HG03432 (cell line): ENCODE results near the gene TTC6.

Experiments used
- ATAC-seq: cut with Tn5 transposase; IDR thresholded peaks from one replicate; pipeline ENCODE4 v1.9.1; 2021; ENCODE audit warnings: mild to moderate bottlenecking, moderate library complexity; ENCODE audit not compliant: unreplicated experiment

The TTC6 gene

GRCh38 chr14:37585971-37586796 lies 9.2 kb upstream of the TTC6 start:
- ATAC-seq, result no peak

GRCh38 chr14:37586797-37587130 lies 8.7 kb upstream of the TTC6 start:
- ATAC-seq, result no peak

GRCh38 chr14:37587131-37587803 lies 8.2 kb upstream of the TTC6 start:
- no peak for ATAC-seq

GRCh38 chr14:37587881-37588666 lies 7.4 kb upstream of the TTC6 start:
- no peak for ATAC-seq

- ATAC-seq, result no peak
Observed at GRCh38 chr14:37588667-37588955, 6.8 kb upstream of the TTC6 start.

GRCh38 chr14:37588956-37589714 lies 6.3 kb upstream of the TTC6 start:
- no peak for ATAC-seq

- no peak for ATAC-seq
Observed at GRCh38 chr14:37589715-37590427, 5.6 kb upstream of the TTC6 start.

GRCh38 chr14:37590428-37591139 lies 4.8 kb upstream of the TTC6 start:
- ATAC-seq, result no peak

GRCh38 chr14:37591311-37591940 lies 4.0 kb upstream of the TTC6 start:
- no peak for ATAC-seq

GRCh38 chr14:37591941-37592481 lies 3.4 kb upstream of the TTC6 start:
- no peak for ATAC-seq

- no peak for ATAC-seq
Observed at GRCh38 chr14:37592482-37593408, 2.7 kb upstream of the TTC6 start.

- no peak for ATAC-seq
Observed at GRCh38 chr14:37593511-37594237, 1.8 kb upstream of the TTC6 start.

- ATAC-seq, result peak; percentile 36
Observed at GRCh38 chr14:37594238-37594970, 1.0 kb upstream of the TTC6 start.

GRCh38 chr14:37595809-37596621 lies 586 bp downstream of the TTC6 start:
- peak; percentile 65 for ATAC-seq

- ATAC-seq, result no peak
Observed at GRCh38 chr14:37596790-37597472, 1.5 kb downstream of the TTC6 start.
